Smooth muscle cell (in vitro differentiated cells): ENCODE measurements around the gene KLHDC9. TPM values are rescaled to one million over a fixed set of nuclear protein-coding genes. Genes with fewer than 3 reads are reported as not detected.

Experiments
- DNase-seq: peaks from one replicate; lab custom pipeline; 2025; ENCODE audit not compliant: unreplicated experiment; lab: John Stamatoyannopoulos, UW
- H2AFZ ChIP-seq: fragments of 200-600 bp; sonication (generic); 2 replicates; pipeline ENCODE4 v1.6.0; 2016; ENCODE audit warnings: antibody characterized with exemption, low read depth, mild to moderate bottlenecking
- H3F3A ChIP-seq: fragments of 200-600 bp; sonication (generic); 2 replicates; pipeline ENCODE4 v1.6.0; 2017; ENCODE audit warnings: antibody characterized with exemption, low read depth
- H3K27ac ChIP-seq: fragments of 200-600 bp; sonication (generic); 2 replicates; pipeline ENCODE4 v1.5.1; 2016; ENCODE audit warnings: low read depth, mild to moderate bottlenecking
- H3K27me3 ChIP-seq: fragments of 200-600 bp; sonication (generic); 2 replicates; pipeline ENCODE4 v1.6.1; 2016; ENCODE audit warnings: low read depth, mild to moderate bottlenecking
- H3K36me3 ChIP-seq: fragments of 200-600 bp; sonication (generic); 2 replicates; pipeline ENCODE4 v1.5.1; 2016; ENCODE audit warnings: low read depth
- H3K4me1 ChIP-seq: fragments of 200-600 bp; sonication (generic); 2 replicates; pipeline ENCODE4 v1.5.1; 2016; ENCODE audit warnings: low read depth
- H3K4me2 ChIP-seq: fragments of 200-600 bp; sonication (generic); 2 replicates; pipeline ENCODE4 v1.6.0; 2016; ENCODE audit warnings: mild to moderate bottlenecking
- H3K4me3 ChIP-seq: fragments of 200-600 bp; sonication (generic); 2 replicates; pipeline ENCODE4 v1.5.1; 2016; ENCODE audit warnings: mild to moderate bottlenecking
- H3K79me2 ChIP-seq: fragments of 200-600 bp; sonication (generic); 2 replicates; pipeline ENCODE4 v1.6.0; 2016; ENCODE audit warnings: low read depth, mild to moderate bottlenecking
- H3K9ac ChIP-seq: fragments of 200-600 bp; sonication (generic); 2 replicates; pipeline ENCODE4 v1.6.0; 2016; ENCODE audit warnings: low read depth
- H3K9me3 ChIP-seq: fragments of 200-600 bp; sonication (generic); replicated peaks from 2 replicates; pipeline ENCODE4 v1.5.1; 2016; ENCODE audit warnings: low read depth
- H4K20me1 ChIP-seq: fragments of 200-600 bp; sonication (generic); 2 replicates; pipeline ENCODE4 v1.6.0; 2016; ENCODE audit warnings: low read depth
- CTCF ChIP-seq: fragments of 200-600 bp; sonication (generic); IDR thresholded peaks from 2 replicates; pipeline ENCODE4 v1.5.1; 2017; ENCODE audit warnings: borderline replicate concordance, mild to moderate bottlenecking, antibody characterized with exemption; ENCODE audit not compliant: insufficient read depth, poor library complexity, severe bottlenecking
- WGBS: methylation state at CpG from one replicate; pipeline ENCODE4 v1.1.7; 2016; ENCODE audit warnings: low lambda C conversion rate; 5-methylcytosine and 5-hydroxymethylcytosine counted together
- polyA plus RNA-seq: library from polyadenylated mRNA; unstranded; fragments of >200 nt; fragmentation: Nextera tagmentation; extraction: Ambion mirVana; gene quantifications from 2 replicates; pipeline ENCODE4 v1.2.1, GENCODE V29; 2016
- total RNA-seq: library from RNA; depleted of rRNA; stranded (reverse); fragments of >200 nt; gene quantifications from 2 replicates; pipeline ENCODE4 v1.2.3, GENCODE V29; 2014

The KLHDC9 gene
- total and polyA plus RNA-seq, 2 experiments from 2014 or later, result 2.2 to 4.6 TPM

GRCh38 chr1:161052899-161053298, 45.3 kb upstream of the KLHDC9 start:
- Histone ChIP-seq H3K9me3 (no peaks in the 10 kb centered on the region), H4K20me1 (no peaks in the 10 kb centered on the region), H3K27me3 (no peaks in the 10 kb centered on the region), H3K4me3 (no peak overlapping the region), H3K9ac (no peak overlapping the region), H3K27ac (no peak overlapping the region), H3F3A (no peaks in the 10 kb centered on the region), H3K79me2 (no peaks in the 10 kb centered on the region), H3K4me1 (no peaks in the 10 kb centered on the region), H3K36me3 (no peaks in the 10 kb centered on the region), H3K4me2 (no peak overlapping the region), H2AFZ (no peak overlapping the region)
- WGBS, result 90% methylated on average over 3 of the region's 3 CpGs
- TF ChIP-seq CTCF, result no peak
- no peak for DNase-seq

- Histone ChIP-seq H3F3A (no peaks in the 10 kb centered on the region), H3K79me2 (no peaks in the 10 kb centered on the region), H4K20me1 (no peaks in the 10 kb centered on the region), H3K27me3 (no peaks in the 10 kb centered on the region), H3K27ac (no peak overlapping the region), H3K4me3 (no peak overlapping the region), H3K9ac (no peak overlapping the region), H3K36me3 (no peaks in the 10 kb centered on the region), H3K9me3 (no peaks in the 10 kb centered on the region), H3K4me1 (no peaks in the 10 kb centered on the region), H2AFZ (no peak overlapping the region), H3K4me2 (no peak overlapping the region)
- DNase-seq, result no peak
- no peak for TF ChIP-seq CTCF
- 87% methylated on average over 4 of the region's 4 CpGs for WGBS
Observed at GRCh38 chr1:161054232-161054631, 43.9 kb upstream of the KLHDC9 start.

GRCh38 chr1:161054805-161055204, 43.4 kb upstream of the KLHDC9 start:
- Histone ChIP-seq H3K4me2 (no peak overlapping the region), H3K4me3 (no peak overlapping the region), H3K27me3 (no peaks in the 10 kb centered on the region), H3K36me3 (no peaks in the 10 kb centered on the region), H3K9me3 (no peaks in the 10 kb centered on the region), H3K79me2 (no peaks in the 10 kb centered on the region), H3K27ac (no peak overlapping the region), H3F3A (no peaks in the 10 kb centered on the region), H4K20me1 (no peaks in the 10 kb centered on the region), H3K9ac (no peak overlapping the region), H2AFZ (no peak overlapping the region), H3K4me1 (no peaks in the 10 kb centered on the region)
- WGBS, result 91% methylated on average over 7 of the region's 7 CpGs
- no peak for TF ChIP-seq CTCF
- no peak for DNase-seq

- Histone ChIP-seq H3K9me3 (no peaks in the 10 kb centered on the region), H2AFZ (no peak overlapping the region), H3K4me1 (no peaks in the 10 kb centered on the region), H3K27me3 (peaks cover 6% of the 10 kb centered on the region), H3K9ac (no peak overlapping the region), H3K27ac (no peak overlapping the region), H4K20me1 (no peaks in the 10 kb centered on the region), H3K79me2 (no peaks in the 10 kb centered on the region), H3K4me3 (no peak overlapping the region), H3K4me2 (no peak overlapping the region), H3F3A (no peaks in the 10 kb centered on the region), H3K36me3 (no peaks in the 10 kb centered on the region)
- 85% methylated on average over 6 of the region's 6 CpGs for WGBS
- no peak for DNase-seq
- no peak for TF ChIP-seq CTCF
Observed at GRCh38 chr1:161059293-161059692, 38.9 kb upstream of the KLHDC9 start.
